GM12874 (cell line): ENCODE data around the gene TRERF1.

ENCODE experiments used
- CTCF ChIP-seq: IDR thresholded peaks from 2 replicates; pipeline ENCODE4 v1.5.1; 2011; ENCODE audit warnings: low read depth, mild to moderate bottlenecking, control low read depth, low read length, moderate library complexity; ENCODE audit not compliant: insufficient read depth

The TRERF1 gene

DNA sequence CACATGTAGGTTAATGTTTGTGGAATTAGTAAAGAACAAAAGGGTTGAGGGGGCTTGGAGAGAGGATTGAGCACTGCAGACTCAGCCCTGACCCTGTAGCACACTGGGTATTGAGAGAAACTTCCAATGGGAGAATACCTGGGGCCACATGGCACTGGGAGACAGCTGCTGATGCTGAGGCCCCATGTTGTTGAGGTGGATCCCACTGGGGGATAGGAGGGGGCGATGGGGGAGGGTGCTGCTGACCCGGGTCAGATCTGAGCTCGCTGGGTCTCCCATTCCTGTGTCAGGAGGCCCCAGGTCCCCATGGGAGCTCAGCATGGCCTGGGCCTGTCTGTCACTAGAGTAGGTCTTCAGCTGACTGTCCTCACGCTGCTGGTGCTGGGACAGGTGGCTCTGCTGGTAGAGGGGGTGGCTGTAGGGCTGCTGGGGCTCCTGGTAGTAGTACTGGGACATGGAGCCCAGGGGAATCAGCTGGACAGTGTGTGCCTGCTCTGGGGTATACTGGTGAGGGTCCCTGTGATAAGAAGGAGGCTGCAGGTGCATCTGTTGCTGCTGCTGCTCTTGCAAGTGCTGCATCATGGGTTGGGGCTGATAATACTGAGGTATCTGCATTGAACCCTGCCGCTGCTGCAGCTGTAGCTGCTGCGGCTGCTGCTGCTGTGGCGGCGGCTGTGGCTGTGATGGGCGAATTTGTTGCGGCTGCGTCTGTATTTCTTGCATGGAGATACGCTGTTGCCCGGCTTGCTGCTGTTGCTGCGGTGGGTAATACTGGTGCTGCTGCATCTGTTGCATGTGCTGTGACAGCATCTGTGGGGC lies 183.5 kb downstream of the TRERF1 start:
- TF ChIP-seq CTCF = no peak

DNA sequence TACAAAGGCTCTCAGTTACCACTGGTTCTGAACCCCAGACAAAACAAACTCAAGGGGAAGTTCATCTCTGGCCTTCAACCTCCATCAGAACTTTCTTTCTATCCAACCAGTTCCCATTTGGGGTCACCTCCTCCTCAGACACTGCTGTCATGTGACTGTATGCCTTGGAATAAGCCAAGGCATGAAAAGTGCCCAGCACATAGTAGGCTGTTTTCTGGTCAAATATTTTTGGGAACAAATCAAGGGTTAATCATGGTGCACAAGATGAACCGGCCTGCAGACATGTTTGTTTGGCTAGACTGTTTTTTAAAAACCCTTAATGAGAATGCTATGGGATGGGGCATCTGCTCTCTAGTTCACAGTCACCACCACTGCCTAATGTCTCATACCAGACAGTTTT lies 185.2 kb downstream of the TRERF1 start:
- TF ChIP-seq CTCF = no peak

DNA sequence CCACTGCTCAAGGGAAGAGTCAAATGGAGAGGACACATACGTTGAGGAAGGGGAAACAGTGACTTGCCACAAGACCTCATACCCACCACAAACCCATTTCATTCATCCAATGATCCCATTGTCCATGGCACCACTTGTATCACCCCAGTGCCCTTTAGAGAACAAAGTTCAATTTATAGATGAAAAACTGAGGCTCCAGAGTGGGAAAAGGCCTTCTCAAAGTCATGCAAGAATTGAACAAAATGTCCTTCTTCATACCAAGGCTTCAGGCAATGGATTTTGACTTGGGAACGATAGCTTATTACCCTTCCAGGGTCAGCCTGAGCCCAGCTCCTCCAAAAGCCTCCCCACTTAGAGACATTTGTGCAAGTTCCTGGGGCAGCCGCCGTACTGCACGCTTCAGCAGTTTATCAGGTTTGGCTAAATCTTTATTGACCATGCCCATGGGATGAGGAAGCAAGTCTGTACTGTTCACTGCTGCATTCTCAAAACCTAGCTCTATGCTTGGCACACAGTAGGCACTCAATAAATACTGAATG lies 186.8 kb downstream of the TRERF1 start:
- no peak for TF ChIP-seq CTCF

GRCh38 chr6:42264162-42264851 lies 187.4 kb downstream of the TRERF1 start:
- no peak for TF ChIP-seq CTCF

- no peak for TF ChIP-seq CTCF
Measured at GRCh38 chr6:42263165-42263728, 188.5 kb downstream of the TRERF1 start.

DNA sequence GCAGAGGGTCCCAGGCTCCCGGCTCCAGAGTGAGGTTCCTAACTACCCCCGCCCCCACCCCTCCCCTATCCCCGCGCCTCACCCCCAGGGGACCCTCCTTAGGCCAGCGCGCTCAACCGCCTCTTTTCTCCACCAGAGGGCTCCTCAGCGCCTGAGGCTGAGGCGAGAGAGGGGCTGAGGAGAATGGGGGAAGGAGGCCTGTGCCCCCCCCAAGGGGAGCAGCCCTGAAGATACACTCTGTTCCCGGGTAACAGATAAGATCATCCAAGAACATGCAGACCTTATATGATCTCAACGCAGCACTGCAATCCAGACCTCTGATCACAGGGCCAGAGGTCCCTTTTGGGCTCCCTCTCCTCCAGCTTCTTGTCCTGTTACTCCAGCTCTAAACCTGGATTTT lies 190.8 kb downstream of the TRERF1 start:
- TF ChIP-seq CTCF = peak; percentile 52

DNA sequence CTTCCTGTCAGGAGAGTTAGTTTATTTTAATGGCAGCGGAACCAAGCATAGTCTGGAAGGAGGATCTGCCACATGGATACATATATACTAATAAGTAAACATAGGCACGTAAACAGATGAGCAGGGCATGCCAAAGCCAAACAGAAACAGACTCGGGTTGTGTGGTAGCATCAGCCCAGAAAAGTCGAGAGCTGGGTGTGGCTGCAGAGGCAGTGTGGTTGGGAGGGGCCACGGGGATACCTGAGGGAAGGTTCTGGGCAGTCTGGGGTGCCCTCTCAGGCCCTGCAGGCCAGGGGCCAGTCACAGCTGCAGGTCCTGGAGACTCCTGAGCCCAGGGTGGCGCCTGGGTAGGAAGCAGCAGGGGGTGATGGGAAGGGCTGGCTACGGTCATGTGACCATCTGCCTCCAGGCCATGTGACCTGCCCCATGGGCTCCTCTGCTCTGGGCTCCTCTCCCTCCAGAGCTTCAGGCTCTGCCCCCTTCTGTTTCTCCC lies 191.3 kb downstream of the TRERF1 start:
- TF ChIP-seq CTCF = no peak
